ENCODE data around the gene GLRA1. TPM values are rescaled to one million over a fixed set of nuclear protein-coding genes. Genes with fewer than 3 reads are reported as not detected.

GLRA1 gene
- total RNA-seq, 1 donor from 2014 or later: not detected

DNA sequence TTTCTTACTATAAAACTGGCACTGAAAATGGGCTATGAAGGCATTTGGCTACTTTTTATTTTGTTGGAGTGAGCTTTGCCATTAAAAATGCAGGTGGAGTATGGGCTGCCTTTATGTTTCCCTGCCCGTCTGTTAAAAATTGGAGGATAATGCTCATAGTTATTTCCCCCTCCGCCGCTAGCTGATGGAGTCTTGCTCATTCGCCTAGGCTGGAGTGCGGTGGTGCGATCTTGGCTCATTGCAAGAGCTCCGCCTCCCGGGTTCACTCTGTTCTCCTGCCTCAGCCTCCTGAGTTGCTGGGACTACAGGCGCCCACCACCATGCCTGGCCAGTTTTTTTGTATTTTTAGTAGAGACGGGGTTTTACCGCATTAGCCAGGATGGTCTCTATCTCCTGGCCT is 144.3 kb downstream of the GLRA1 start:
- no peak for ATAC-seq
- no peaks in the 10 kb centered on the region for H3K9me3 ChIP-seq
- intact Hi-C loops (cut with DNase I): no loop called here
- peaks cover 72% of the 10 kb centered on the region for H3K4me1 ChIP-seq
- no peak overlapping the region for H3K4me3 ChIP-seq
- no peak for DNase-seq
- no peak overlapping the region for H3K27ac ChIP-seq
- TF ChIP-seq, protein P1, sequence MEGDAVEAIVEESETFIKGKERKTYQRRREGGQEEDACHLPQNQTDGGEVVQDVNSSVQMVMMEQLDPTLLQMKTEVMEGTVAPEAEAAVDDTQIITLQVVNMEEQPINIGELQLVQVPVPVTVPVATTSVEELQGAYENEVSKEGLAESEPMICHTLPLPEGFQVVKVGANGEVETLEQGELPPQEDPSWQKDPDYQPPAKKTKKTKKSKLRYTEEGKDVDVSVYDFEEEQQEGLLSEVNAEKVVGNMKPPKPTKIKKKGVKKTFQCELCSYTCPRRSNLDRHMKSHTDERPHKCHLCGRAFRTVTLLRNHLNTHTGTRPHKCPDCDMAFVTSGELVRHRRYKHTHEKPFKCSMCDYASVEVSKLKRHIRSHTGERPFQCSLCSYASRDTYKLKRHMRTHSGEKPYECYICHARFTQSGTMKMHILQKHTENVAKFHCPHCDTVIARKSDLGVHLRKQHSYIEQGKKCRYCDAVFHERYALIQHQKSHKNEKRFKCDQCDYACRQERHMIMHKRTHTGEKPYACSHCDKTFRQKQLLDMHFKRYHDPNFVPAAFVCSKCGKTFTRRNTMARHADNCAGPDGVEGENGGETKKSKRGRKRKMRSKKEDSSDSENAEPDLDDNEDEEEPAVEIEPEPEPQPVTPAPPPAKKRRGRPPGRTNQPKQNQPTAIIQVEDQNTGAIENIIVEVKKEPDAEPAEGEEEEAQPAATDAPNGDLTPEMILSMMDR (IDR thresholded peaks at IDR 0.05): no peak
- H3K36me3 ChIP-seq: peaks cover 5% of the 10 kb centered on the region
- H3K27me3 ChIP-seq (ENCODE audit: low read depth): no peaks in the 10 kb centered on the region

DNA sequence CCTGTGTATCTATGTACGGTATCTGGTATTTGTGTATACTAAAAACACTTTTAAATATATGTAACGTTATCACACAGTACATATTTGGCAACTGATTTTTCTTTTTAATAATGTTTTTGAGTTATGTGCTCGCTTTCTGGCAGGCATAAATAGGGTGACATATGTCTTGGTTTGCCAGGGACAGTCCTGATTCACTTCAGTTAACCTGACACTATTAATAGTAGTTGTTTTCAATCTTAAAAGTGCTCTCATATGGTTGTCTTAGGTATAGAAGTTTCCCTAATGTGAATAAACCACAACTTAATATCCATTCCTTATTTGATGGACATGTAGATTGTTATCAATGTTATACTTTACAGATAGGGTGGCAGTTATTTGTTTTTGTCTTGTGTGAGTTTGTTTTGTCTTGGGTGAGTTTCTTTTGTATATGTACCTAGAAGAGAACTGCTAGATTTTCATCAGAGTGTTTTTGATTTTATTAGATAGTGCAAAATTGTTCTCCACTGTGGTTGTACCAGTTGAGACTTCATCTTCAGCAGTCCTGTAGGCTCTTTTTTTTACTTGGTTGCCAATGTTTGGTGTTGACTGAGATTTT is 145.0 kb downstream of the GLRA1 start:
- H3K4me1 ChIP-seq: peaks cover 72% of the 10 kb centered on the region
- H3K27ac ChIP-seq: no peak overlapping the region
- DNase-seq (no peak), ATAC-seq (no peak)
- no peaks in the 10 kb centered on the region for H3K27me3 ChIP-seq (ENCODE audit: low read depth)
- intact Hi-C loops (cut with DNase I): no loop called here
- no peaks in the 10 kb centered on the region for H3K9me3 ChIP-seq
- H3K36me3 ChIP-seq: peaks cover 5% of the 10 kb centered on the region
- TF ChIP-seq, protein P1 (IDR thresholded peaks at IDR 0.05): no peak
- H3K4me3 ChIP-seq: no peak overlapping the region

DNA sequence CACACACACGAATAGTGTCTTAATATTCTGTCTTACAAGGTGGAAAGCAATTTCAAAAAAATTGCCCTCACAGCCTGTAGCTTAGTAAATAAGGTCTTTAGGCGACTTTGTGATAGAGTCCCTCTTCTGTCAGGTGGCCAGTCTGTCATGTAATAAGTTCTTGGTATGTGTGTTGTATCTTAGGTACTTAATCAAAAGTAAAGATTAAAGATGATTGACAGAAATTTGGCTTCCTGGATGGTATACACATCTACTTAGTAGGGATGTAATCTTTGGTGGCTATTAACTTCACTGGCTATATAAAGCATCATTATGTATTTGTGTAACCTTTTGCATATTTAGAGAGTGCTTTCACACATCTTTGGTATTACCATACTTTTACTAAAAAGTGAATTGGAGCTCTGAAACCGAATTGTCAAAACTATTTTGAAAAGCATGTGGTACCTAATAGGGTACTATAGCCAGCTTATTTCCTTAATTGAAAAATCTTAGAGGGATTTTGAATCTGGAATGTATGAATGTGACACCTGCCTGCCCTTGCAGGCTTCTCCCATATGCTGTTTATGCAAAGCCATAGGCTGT is 149.5 kb downstream of the GLRA1 start:
- peaks cover 5% of the 10 kb centered on the region for H3K36me3 ChIP-seq
- H3K9me3 ChIP-seq: no peaks in the 10 kb centered on the region
- no peak overlapping the region for H3K27ac ChIP-seq
- no peaks in the 10 kb centered on the region for H3K27me3 ChIP-seq (ENCODE audit: low read depth)
- DNase-seq: no peak
- intact Hi-C loops (cut with DNase I): no loop called here
- H3K4me3 ChIP-seq: peak overlapping the region; percentile 2
- peaks cover 55% of the 10 kb centered on the region for H3K4me1 ChIP-seq
- ATAC-seq: no peak
- TF ChIP-seq, protein P1 (IDR thresholded peaks at IDR 0.05): no peak

DNA sequence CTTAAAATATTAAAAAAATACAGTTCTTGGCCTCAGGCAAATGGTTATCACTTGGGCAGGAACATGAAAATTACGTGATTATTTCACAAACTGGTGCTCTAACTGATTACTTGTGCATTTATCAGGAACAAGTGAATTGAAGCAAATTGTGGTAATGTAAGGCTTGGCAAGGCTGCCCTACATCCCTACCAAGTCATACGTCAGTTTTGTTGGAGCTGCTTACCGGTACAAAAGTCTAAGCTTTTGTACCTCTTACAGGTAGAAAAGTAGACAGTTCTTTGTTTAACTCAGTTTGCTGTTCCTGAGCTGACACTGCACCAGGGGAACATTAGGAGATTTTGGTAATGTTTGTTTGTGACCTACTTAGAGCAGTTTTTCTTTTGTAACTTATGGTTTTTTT is 150.7 kb downstream of the GLRA1 start:
- H3K27ac ChIP-seq: no peak overlapping the region
- intact Hi-C loops (cut with DNase I): no loop called here

DNA sequence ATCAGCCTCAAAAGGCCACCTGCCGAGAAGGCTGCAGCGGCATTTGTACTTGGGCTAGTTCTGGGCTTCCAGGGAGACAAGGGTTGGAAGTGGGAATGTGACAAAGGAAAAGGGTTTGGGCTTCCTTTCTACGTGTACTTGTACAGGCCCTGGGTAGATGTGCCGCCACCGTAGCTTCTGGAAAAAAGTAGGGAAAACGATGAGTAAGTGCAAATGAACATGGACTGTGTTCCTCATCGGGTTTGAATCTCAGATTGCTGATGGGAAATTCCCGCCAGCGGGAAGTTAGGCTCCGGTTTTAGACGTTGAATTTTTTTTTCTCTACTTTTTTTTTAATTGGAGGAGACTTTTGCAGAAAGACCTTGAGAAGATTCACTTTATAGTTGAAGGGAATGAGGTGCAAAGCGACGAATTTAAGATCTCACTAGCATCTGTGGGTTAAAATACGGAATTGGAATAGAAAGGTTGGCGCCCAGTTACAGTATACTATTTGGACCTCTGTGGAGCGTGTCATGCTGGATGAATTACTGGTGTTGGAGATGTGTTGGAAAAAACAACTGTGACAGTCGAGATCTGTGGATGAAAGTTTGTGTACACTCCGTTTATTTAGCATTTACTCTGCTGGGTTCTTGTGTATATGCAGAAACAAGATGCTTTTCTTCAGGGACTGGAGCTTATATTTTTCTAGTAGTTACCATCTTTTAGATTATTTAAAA is 151.6 kb downstream of the GLRA1 start:
- intact Hi-C loops (cut with DNase I): no loop called here
- no peaks in the 10 kb centered on the region for H3K9me3 ChIP-seq
- H3K27ac ChIP-seq: peak overlapping the region; percentile 100
- H3K4me1 ChIP-seq: peaks cover 50% of the 10 kb centered on the region
- peaks cover 5% of the 10 kb centered on the region for H3K36me3 ChIP-seq
- H3K4me3 ChIP-seq: peak overlapping the region; percentile 81
- TF ChIP-seq, protein P1 (IDR thresholded peaks at IDR 0.05): no peak
- H3K27me3 ChIP-seq (ENCODE audit: low read depth): no peaks in the 10 kb centered on the region
- DNase-seq (no peak), ATAC-seq (no peak)

More for the DNA sequence above, 150.7 kb downstream of the GLRA1 start:
- DNase-seq (no peak), ATAC-seq (no peak)
- Histone ChIP-seq H3K9me3 (no peaks in the 10 kb centered on the region), H3K4me3 (peak overlapping the region; percentile 81), H3K36me3 (peaks cover 5% of the 10 kb centered on the region), H3K4me1 (peaks cover 50% of the 10 kb centered on the region), H3K27me3 (ENCODE audit: low read depth) (no peaks in the 10 kb centered on the region)
- TF ChIP-seq, protein P1 (IDR thresholded peaks at IDR 0.05): no peak

Other genes starting within 250 kb of the GLRA1 start
- gene SPARC, start 237.9 kb downstream of the GLRA1 start, total RNA-seq: 904 TPM
- gene ATOX1, start 166.2 kb downstream of the GLRA1 start, total RNA-seq: 68.2 TPM
- gene G3BP1, start 152.9 kb downstream of the GLRA1 start, total RNA-seq: 148 TPM

Data from lower lobe of right lung (tissue), 2 donors.